Neural progenitor cell (in vitro differentiated cells): Measurements from ENCODE around the gene NAA20. TPM values are rescaled to one million over a fixed set of nuclear protein-coding genes. Genes with fewer than 3 reads are reported as not detected.

Experiments
- DNase-seq: peaks from one replicate; pipeline ENCODE4 v3.0.0-alpha.2; 2016; ENCODE audit warnings: low spot score
- H2AFZ ChIP-seq: fragments of 200-600 bp; sonication (generic); replicated peaks from 2 replicates; pipeline ENCODE4 v1.6.1; 2016; ENCODE audit warnings: antibody characterized with exemption
- H3F3A ChIP-seq: fragments of 200-600 bp; sonication (generic); 2 replicates; pipeline ENCODE4 v1.6.1; 2016; ENCODE audit warnings: antibody characterized with exemption, low read depth
- H3K27ac ChIP-seq: fragments of 200-600 bp; sonication (generic); 2 replicates; pipeline ENCODE4 v1.5.1; 2016; ENCODE audit warnings: mild to moderate bottlenecking
- H3K27me3 ChIP-seq: fragments of 200-600 bp; sonication (generic); 2 replicates; pipeline ENCODE4 v1.6.1; 2016; ENCODE audit warnings: mild to moderate bottlenecking, moderate library complexity
- H3K36me3 ChIP-seq: fragments of 200-600 bp; sonication (generic); 2 replicates; pipeline ENCODE4 v1.5.1; 2016
- H3K4me1 ChIP-seq: fragments of 200-600 bp; sonication (generic); 2 replicates; pipeline ENCODE4 v1.6.1; 2016; ENCODE audit warnings: mixed run types
- H3K4me2 ChIP-seq: fragments of 200-600 bp; sonication (generic); 2 replicates; pipeline ENCODE4 v1.6.1; 2016
- H3K4me3 ChIP-seq: fragments of 200-600 bp; sonication (generic); 2 replicates; pipeline ENCODE4 v1.5.1; 2016
- H3K79me2 ChIP-seq: fragments of 200-600 bp; sonication (generic); 2 replicates; pipeline ENCODE4 v1.6.1; 2016; ENCODE audit warnings: low read depth
- H3K9ac ChIP-seq: fragments of 200-600 bp; sonication (generic); 2 replicates; pipeline ENCODE4 v1.6.1; 2016
- H3K9me3 ChIP-seq: fragments of 200-600 bp; sonication (generic); 2 replicates; pipeline ENCODE4 v1.5.1; 2016; ENCODE audit warnings: low read depth
- H4K20me1 ChIP-seq: fragments of 200-600 bp; sonication (generic); 2 replicates; pipeline ENCODE4 v1.6.1; 2016; ENCODE audit warnings: low read depth
- H3K27ac Mint-ChIP-seq: 3 replicates; pipeline ENCODE4 v1.8.0; 2021; ENCODE audit warnings: mixed read lengths
- H3K27me3 Mint-ChIP-seq: 2 replicates; pipeline ENCODE4 v1.8.0; 2022; ENCODE audit warnings: low read depth, mild to moderate bottlenecking, inconsistent platforms, moderate library complexity, mixed read lengths; ENCODE audit not compliant: insufficient read depth
- H3K36me3 Mint-ChIP-seq: 3 replicates; pipeline ENCODE4 v1.8.0; 2021; ENCODE audit warnings: mixed read lengths
- H3K4me1 Mint-ChIP-seq: 3 replicates; pipeline ENCODE4 v1.8.0; 2021; ENCODE audit warnings: mixed read lengths
- H3K4me3 Mint-ChIP-seq: 3 replicates; pipeline ENCODE4 v1.8.0; 2021; ENCODE audit warnings: mild to moderate bottlenecking, moderate library complexity, mixed read lengths
- H3K9me3 Mint-ChIP-seq: 3 replicates; pipeline ENCODE4 v1.8.0; 2020; ENCODE audit warnings: mixed read lengths
- CTCF ChIP-seq: fragments of 200-600 bp; sonication (generic); IDR thresholded peaks from 2 replicates; pipeline ENCODE4 v1.5.1; 2017; ENCODE audit warnings: antibody characterized with exemption, mild to moderate bottlenecking
- EZH2 ChIP-seq: fragments of 200-600 bp; sonication (generic); IDR thresholded peaks from 2 replicates; pipeline ENCODE4 v1.6.1; 2017; ENCODE audit warnings: antibody characterized with exemption, mild to moderate bottlenecking, moderate library complexity
- EZH2phosphoT487 ChIP-seq: fragments of 200-600 bp; sonication (generic); IDR thresholded peaks from 2 replicates; pipeline ENCODE4 v1.6.1; 2017; ENCODE audit warnings: antibody characterized with exemption
- total RNA-seq: library from RNA; depleted of rRNA; stranded (reverse); fragments of >200 nt; gene quantifications from 2 replicates; pipeline ENCODE4 v1.2.3, GENCODE V29; 2015; ENCODE audit warnings: low replicate concordance

Gene NAA20
- total RNA-seq, 1 donor from 2014 or later, result 39.9 TPM

- Mint-ChIP-seq H3K4me3 (no peak overlapping the region), H3K27ac (no peak overlapping the region), H3K4me1 (no peaks in the 10 kb centered on the region), H3K9me3 (no peaks in the 10 kb centered on the region), H3K27me3 (no peaks in the 10 kb centered on the region), H3K36me3 (peaks cover 27% of the 10 kb centered on the region)
- Histone ChIP-seq H3F3A (peaks cover 7% of the 10 kb centered on the region), H3K9me3 (no peaks in the 10 kb centered on the region), H3K4me2 (no peak overlapping the region), H3K36me3 (peaks cover 25% of the 10 kb centered on the region), H3K4me3 (no peak overlapping the region), H3K9ac (no peak overlapping the region), H2AFZ (no peak overlapping the region), H4K20me1 (no peaks in the 10 kb centered on the region), H3K79me2 (no peaks in the 10 kb centered on the region), H3K27me3 (no peaks in the 10 kb centered on the region), H3K27ac (no peak overlapping the region), H3K4me1 (no peaks in the 10 kb centered on the region)
- DNase-seq, result no peak
- no peak for TF ChIP-seq CTCF
- no peak for TF ChIP-seq EZH2
- TF ChIP-seq EZH2phosphoT487, result no peak
These were observed 22.7 kb downstream of the NAA20 start for GRCh38 chr20:20039752-20040387.

- no peak for TF ChIP-seq EZH2
- no peak for TF ChIP-seq CTCF
- TF ChIP-seq EZH2phosphoT487, result no peak
These were observed 34.6 kb downstream of the NAA20 start for GRCh38 chr20:20051767-20052073.

GRCh38 chr20:20052074-20052970, 35.2 kb downstream of the NAA20 start, which contains the start of the genes CFAP61 and CRNKL1:
Gene CFAP61 (plus strand): TSS chr20:20052532. CDS start chr20:20056654, 4,122 bp downstream.
Gene CRNKL1 (minus strand): TSS chr20:20052466. CDS start chr20:20052342, 124 bp downstream.
- Histone ChIP-seq H3K4me1 (peaks cover 8% of the 10 kb centered on the region), H3F3A (no peaks in the 10 kb centered on the region), H2AFZ (peak within 1 kb of the TSS; percentile 95), H4K20me1 (peaks cover 6% of the 10 kb centered on the region), H3K27me3 (peaks cover 7% of the 10 kb centered on the region), H3K27ac (peak within 1 kb of the TSS; percentile 81), H3K79me2 (peaks cover 19% of the 10 kb centered on the region), H3K9ac (peak within 1 kb of the TSS; percentile 86), H3K36me3 (peaks cover 12% of the 10 kb centered on the region), H3K4me2 (peak within 1 kb of the TSS; percentile 85), H3K9me3 (no peaks in the 10 kb centered on the region), H3K4me3 (peak within 1 kb of the TSS; percentile 91)
- Mint-ChIP-seq H3K4me1 (peaks cover 8% of the 10 kb centered on the region), H3K36me3 (peaks cover 5% of the 10 kb centered on the region), H3K27me3 (peaks cover 5% of the 10 kb centered on the region), H3K4me3 (peak within 1 kb of the TSS; percentile 99), H3K9me3 (no peaks in the 10 kb centered on the region), H3K27ac (peak within 1 kb of the TSS; percentile 85)
- TF ChIP-seq EZH2 (no peak), CTCF (no peak), EZH2phosphoT487 (no peak)
- peak; percentile 99 for DNase-seq

More at GRCh38 chr20:20051767-20052073, 34.6 kb downstream of the NAA20 start:
- Histone ChIP-seq H3K27ac (peak overlapping the region; percentile 81), H3K9ac (peak overlapping the region; percentile 86), H2AFZ (peak overlapping the region; percentile 95), H3F3A (no peaks in the 10 kb centered on the region), H3K4me3 (peak overlapping the region; percentile 91), H3K4me1 (peaks cover 8% of the 10 kb centered on the region), H3K9me3 (no peaks in the 10 kb centered on the region), H3K36me3 (peaks cover 18% of the 10 kb centered on the region), H3K79me2 (peaks cover 19% of the 10 kb centered on the region), H3K4me2 (peak overlapping the region; percentile 85), H4K20me1 (peaks cover 6% of the 10 kb centered on the region), H3K27me3 (peaks cover 7% of the 10 kb centered on the region)
- DNase-seq, result no peak
- Mint-ChIP-seq H3K27ac (peak overlapping the region; percentile 85), H3K27me3 (peaks cover 5% of the 10 kb centered on the region), H3K9me3 (no peaks in the 10 kb centered on the region), H3K36me3 (peaks cover 5% of the 10 kb centered on the region), H3K4me3 (peak overlapping the region; percentile 99), H3K4me1 (peaks cover 8% of the 10 kb centered on the region)
